Measurements from ENCODE around the gene DIAPH1. TPM values are rescaled to one million over a fixed set of nuclear protein-coding genes. Genes with fewer than 3 reads are reported as not detected.

Gene DIAPH1
- total RNA-seq, 1 donor from 2014 or later = 273 TPM

GRCh38 chr5:141573489-141574121 lies 45.2 kb downstream of the DIAPH1 start:
- intact Hi-C loops (cut with micrococcal nuclease) = no loop called here

GRCh38 chr5:141570655-141571054 lies 48.1 kb downstream of the DIAPH1 start:
- intact Hi-C loops (cut with micrococcal nuclease) = no loop called here

GRCh38 chr5:141567513-141568117 lies 51.2 kb downstream of the DIAPH1 start:
- intact Hi-C loops (cut with micrococcal nuclease) = loop anchor here (10.0 kb wide), 1 partner anchor 923 kb away; the partner anchor contains the start of genes IK and NDUFA2

- intact Hi-C loops (cut with micrococcal nuclease) = loop anchor here (2.0 to 10.0 kb wide), 2 partner anchors 343 to 921 kb away; partner anchors contain the start of genes IK, NDUFA2 and PCDHB14
These were observed 52.8 kb downstream of the DIAPH1 start for GRCh38 chr5:141565826-141566570.

- intact Hi-C loops (cut with micrococcal nuclease) = loop anchor here (1.0 to 10.0 kb wide), 11 partner anchors 41 to 1002 kb away; partner anchors contain the start of genes APBB3, HDAC3, IK and NDUFA2
These were observed 54.5 kb downstream of the DIAPH1 start for GRCh38 chr5:141564216-141564692.

- intact Hi-C loops (cut with micrococcal nuclease) = loop anchor here (5.0 to 10.0 kb wide), 2 partner anchors 916 to 999 kb away; partner anchors contain the start of genes APBB3, IK, NDUFA2 and SLC35A4
These were observed 57.9 kb downstream of the DIAPH1 start for GRCh38 chr5:141560725-141561483.

- intact Hi-C loops (cut with micrococcal nuclease) = loop anchor here (5.0 to 10.0 kb wide), 2 partner anchors 915 to 998 kb away; partner anchors contain the start of genes APBB3, IK, NDUFA2 and SLC35A4
These were observed 58.6 kb downstream of the DIAPH1 start for GRCh38 chr5:141560151-141560550.

GRCh38 chr5:141559461-141559860 lies 59.3 kb downstream of the DIAPH1 start:
- intact Hi-C loops (cut with micrococcal nuclease) = loop anchor here (2.0 to 5.0 kb wide), 3 partner anchors 17 to 372 kb away; partner anchors contain the start of genes PCDHB9 and PCDHGA3

GRCh38 chr5:141558150-141558549 lies 60.6 kb downstream of the DIAPH1 start:
- intact Hi-C loops (cut with micrococcal nuclease) = loop anchor here (1.0 to 5.0 kb wide), 8 partner anchors 15 to 371 kb away; partner anchors contain the start of genes PCDHB9, PCDHGA3, PCDHGB2 and PCDHGB7

GRCh38 chr5:141557681-141558136 lies 61.1 kb downstream of the DIAPH1 start:
- intact Hi-C loops (cut with micrococcal nuclease) = loop anchor here (1.0 to 5.0 kb wide), 8 partner anchors 15 to 370 kb away; partner anchors contain the start of genes PCDHB9, PCDHGA3, PCDHGB2 and PCDHGB7

- intact Hi-C loops (cut with micrococcal nuclease) = no loop called here
These were observed 70.9 kb downstream of the DIAPH1 start for GRCh38 chr5:141547921-141548320.

- intact Hi-C loops (cut with micrococcal nuclease) = no loop called here
These were observed 71.3 kb downstream of the DIAPH1 start for GRCh38 chr5:141547488-141547887.

- intact Hi-C loops (cut with micrococcal nuclease) = loop anchor here (2.0 kb wide), 1 partner anchor 16 kb away; no protein-coding TSS in a partner anchor
These were observed 75.7 kb downstream of the DIAPH1 start for GRCh38 chr5:141543053-141543452.

GRCh38 chr5:141534492-141535213 lies 84.1 kb downstream of the DIAPH1 start:
- intact Hi-C loops (cut with micrococcal nuclease) = no loop called here

GRCh38 chr5:141533897-141534296 lies 84.9 kb downstream of the DIAPH1 start:
- intact Hi-C loops (cut with micrococcal nuclease) = no loop called here

- intact Hi-C loops (cut with micrococcal nuclease) = no loop called here
These were observed 86.1 kb downstream of the DIAPH1 start for GRCh38 chr5:141532726-141533125.

- intact Hi-C loops (cut with micrococcal nuclease) = no loop called here
These were observed 88.9 kb downstream of the DIAPH1 start for GRCh38 chr5:141529873-141530272.

- intact Hi-C loops (cut with micrococcal nuclease) = no loop called here
These were observed 89.8 kb downstream of the DIAPH1 start for GRCh38 chr5:141529002-141529401.

- intact Hi-C loops (cut with micrococcal nuclease) = no loop called here
These were observed 90.4 kb downstream of the DIAPH1 start for GRCh38 chr5:141528291-141528984.

All from T-helper 1 cell treated with Interleukin-12 subunit alpha and Interleukin-12 subunit beta and Interleukin-4 antibody, amounts not matched to agents 30 ng/mL and 1 ng/mL, for 36 hours (primary cell).